Trophoblast cell (in vitro differentiated cells and primary cell): ENCODE data around the gene C10orf90.

Experiments
- DNase-seq, 2 donors: peaks; one replicate each; pipeline ENCODE4 v3.0.0-alpha.2; 2016
- H2AFZ ChIP-seq: 2 replicates; pipeline ENCODE4 v1.6.1; 2013; ENCODE audit warnings: low read length, moderate library complexity, mild to moderate bottlenecking; ENCODE audit not compliant: insufficient read depth, poor library complexity
- H2AK5ac ChIP-seq: 2 replicates; pipeline ENCODE4 v1.6.1; 2013; ENCODE audit warnings: mild to moderate bottlenecking, low read length
- H2BK120ac ChIP-seq: 2 replicates; pipeline ENCODE4 v1.6.1; 2013; ENCODE audit warnings: low read length, mild to moderate bottlenecking, moderate library complexity; ENCODE audit not compliant: insufficient read depth, poor library complexity
- H2BK12ac ChIP-seq: 2 replicates; pipeline ENCODE4 v1.6.1; 2013; ENCODE audit warnings: mild to moderate bottlenecking, low read length, moderate library complexity
- H2BK5ac ChIP-seq: 2 replicates; pipeline ENCODE4 v1.6.1; 2013; ENCODE audit warnings: low read length, low read depth, moderate library complexity, mild to moderate bottlenecking; ENCODE audit not compliant: poor library complexity
- H3K14ac ChIP-seq: 2 replicates; pipeline ENCODE4 v1.6.1; 2013; ENCODE audit warnings: mild to moderate bottlenecking, low read length
- H3K18ac ChIP-seq: 2 replicates; pipeline ENCODE4 v1.6.1; 2013; ENCODE audit warnings: mild to moderate bottlenecking, low read length
- H3K23ac ChIP-seq: 2 replicates; pipeline ENCODE4 v1.6.1; 2013; ENCODE audit warnings: low read length
- H3K27ac ChIP-seq: 2 replicates; pipeline ENCODE4 v1.5.1; 2013; ENCODE audit warnings: low read depth, mild to moderate bottlenecking, inconsistent platforms, low read length, moderate library complexity
- H3K27me3 ChIP-seq: 2 replicates; pipeline ENCODE4 v1.6.1; 2013; ENCODE audit warnings: inconsistent platforms, mild to moderate bottlenecking, low read length, moderate library complexity; ENCODE audit not compliant: insufficient read depth
- H3K36me3 ChIP-seq, 2 experiments: 1 replicate in 1 of 2; 2 replicates in 1 of 2; pipeline ENCODE4 v1.6.1; 2013; ENCODE audit warnings: low read length in 2 of 2, mild to moderate bottlenecking in 2 of 2, moderate library complexity in 1 of 2; ENCODE audit not compliant: insufficient read depth in 2 of 2, control insufficient read depth in 1 of 2
- H3K4ac ChIP-seq: 2 replicates; pipeline ENCODE4 v1.6.1; 2013; ENCODE audit warnings: low read depth, mild to moderate bottlenecking, low read length, moderate library complexity
- H3K4me1 ChIP-seq, 2 experiments: 1 replicate in 1 of 2; 2 replicates in 1 of 2; pipeline ENCODE4 v1.6.1; 2013; ENCODE audit warnings: low read length in 2 of 2, mild to moderate bottlenecking in 2 of 2, moderate library complexity in 1 of 2; ENCODE audit not compliant: insufficient read depth in 2 of 2, control insufficient read depth in 1 of 2
- H3K4me2 ChIP-seq: 2 replicates; pipeline ENCODE4 v1.6.1; 2013; ENCODE audit warnings: inconsistent platforms, mild to moderate bottlenecking, low read length, moderate library complexity
- H3K4me3 ChIP-seq: 2 replicates; pipeline ENCODE4 v1.5.1; 2013; ENCODE audit warnings: mild to moderate bottlenecking, low read depth, low read length, inconsistent platforms
- H3K79me1 ChIP-seq: one replicate; pipeline ENCODE4 v1.6.1; 2013; ENCODE audit warnings: low read length
- H3K79me2 ChIP-seq: 2 replicates; pipeline ENCODE4 v1.6.1; 2013; ENCODE audit warnings: low read length, mild to moderate bottlenecking; ENCODE audit not compliant: control insufficient read depth, insufficient read depth, poor library complexity
- H3K9ac ChIP-seq: 2 replicates; pipeline ENCODE4 v1.6.1; 2013; ENCODE audit warnings: mild to moderate bottlenecking, low read length
- H3K9me3 ChIP-seq: 2 replicates; pipeline ENCODE4 v1.6.1; 2013; ENCODE audit warnings: low read depth, mild to moderate bottlenecking, control low read depth, inconsistent platforms, low read length; ENCODE audit not compliant: insufficient read depth
- H4K12ac ChIP-seq: 2 replicates; pipeline ENCODE4 v1.6.1; 2013; ENCODE audit warnings: low read depth, mild to moderate bottlenecking, low read length, moderate library complexity
- H4K8ac ChIP-seq: 2 replicates; pipeline ENCODE4 v1.6.1; 2013; ENCODE audit warnings: low read depth, mild to moderate bottlenecking, low read length, moderate library complexity
- H4K91ac ChIP-seq: one replicate; pipeline ENCODE4 v1.6.1; 2013; ENCODE audit warnings: low read depth, mild to moderate bottlenecking, low read length, moderate library complexity
- WGBS: extraction: QIAGEN DNeasy Blood & Tissue Kit; methylation state at CpG from one replicate; pipeline ENCODE4 v1.1.7; 2013; ENCODE audit warnings: missing lambda C conversion rate; ENCODE audit not compliant: insufficient read length, insufficient coverage; ENCODE audit errors: extremely low coverage; 5-methylcytosine and 5-hydroxymethylcytosine counted together

C10orf90 gene

DNA sequence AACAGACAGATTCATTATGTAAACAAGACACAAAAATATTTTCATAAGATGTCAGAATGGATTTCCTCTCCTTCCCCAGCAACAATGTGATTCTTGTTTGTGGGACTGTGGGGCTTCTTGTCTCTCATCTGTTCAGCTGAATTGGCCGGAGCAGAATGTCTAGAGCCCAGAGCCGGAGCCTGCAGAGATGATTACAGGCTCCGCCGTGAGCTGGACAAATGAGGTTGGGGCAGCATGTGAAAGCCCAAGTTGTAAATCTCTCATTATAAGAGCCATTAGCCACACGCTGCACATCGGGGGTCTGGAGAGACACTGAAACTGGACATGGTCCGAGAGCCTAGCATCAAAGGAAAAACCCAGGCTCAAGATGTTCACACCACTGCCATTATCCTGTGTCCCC lies 145.2 kb downstream of the C10orf90 start:
- H3K27me3 ChIP-seq: no peaks in the 10 kb centered on the region
- peaks cover 0 to 3% of the 10 kb centered on the region in 2 experiments for H3K4me1 ChIP-seq
- no CpG with 5 or more reads among the region's 7 CpGs for WGBS
- no peaks in the 10 kb centered on the region for H3K79me1 ChIP-seq
- H3K14ac ChIP-seq: no peak overlapping the region
- no peak overlapping the region for H2BK120ac ChIP-seq
- H2AFZ ChIP-seq: no peak overlapping the region
- no peak overlapping the region for H3K4me2 ChIP-seq
- H2BK5ac ChIP-seq: no peak overlapping the region
- H3K79me2 ChIP-seq: no peaks in the 10 kb centered on the region
- no peak overlapping the region for H2AK5ac ChIP-seq
- no peak overlapping the region for H3K27ac ChIP-seq
- no peak overlapping the region for H4K12ac ChIP-seq
- no peak overlapping the region for H4K8ac ChIP-seq
- H3K9me3 ChIP-seq: no peaks in the 10 kb centered on the region
- no peak overlapping the region for H3K4ac ChIP-seq
- no peak overlapping the region for H3K18ac ChIP-seq
- H4K91ac ChIP-seq: no peak overlapping the region
- H3K4me3 ChIP-seq: no peak overlapping the region
- DNase-seq: no peak
- no peak overlapping the region for H2BK12ac ChIP-seq
- no peak overlapping the region for H3K9ac ChIP-seq
- H3K36me3 ChIP-seq: no peaks in the 10 kb centered on the region
- H3K23ac ChIP-seq: no peak overlapping the region

DNA sequence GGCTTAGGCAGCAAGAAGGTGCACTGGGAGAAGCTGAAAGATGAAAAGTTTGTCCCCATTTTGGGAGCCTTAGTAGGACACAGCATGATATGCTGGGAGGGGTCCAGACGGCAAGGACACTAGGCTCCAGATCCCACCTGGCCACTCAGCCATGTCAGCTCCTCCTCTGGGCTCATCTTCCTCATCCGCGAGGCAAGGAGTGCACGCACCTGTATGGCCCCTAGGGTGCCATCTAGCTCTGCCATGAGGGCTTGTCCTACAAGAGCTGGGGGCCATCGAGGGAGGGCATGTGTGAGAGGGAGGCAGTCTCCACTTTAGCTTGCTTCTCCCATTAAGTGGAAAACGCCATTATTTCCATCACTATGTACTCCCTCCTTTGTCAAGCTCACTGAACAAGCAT lies 146.0 kb downstream of the C10orf90 start:
- Histone ChIP-seq H2AFZ (no peak overlapping the region), H3K4me3 (no peak overlapping the region), H3K79me2 (no peaks in the 10 kb centered on the region), H3K79me1 (no peaks in the 10 kb centered on the region), H3K36me3 (no peaks in the 10 kb centered on the region), H3K27me3 (no peaks in the 10 kb centered on the region), H3K14ac (no peak overlapping the region), H3K9me3 (no peaks in the 10 kb centered on the region), H3K18ac (no peak overlapping the region), H3K4me1 (peaks cover 3% of the 10 kb centered on the region in 2 experiments), H3K4ac (no peak overlapping the region), H3K27ac (no peak overlapping the region), H2BK12ac (no peak overlapping the region), H2AK5ac (no peak overlapping the region), H2BK120ac (no peak overlapping the region), H3K4me2 (no peak overlapping the region), H4K12ac (no peak overlapping the region), H4K91ac (no peak overlapping the region), H3K9ac (no peak overlapping the region), H2BK5ac (no peak overlapping the region), H3K23ac (no peak overlapping the region), H4K8ac (no peak overlapping the region)
- WGBS: no CpG with 5 or more reads among the region's 6 CpGs
- DNase-seq: no peak

DNA sequence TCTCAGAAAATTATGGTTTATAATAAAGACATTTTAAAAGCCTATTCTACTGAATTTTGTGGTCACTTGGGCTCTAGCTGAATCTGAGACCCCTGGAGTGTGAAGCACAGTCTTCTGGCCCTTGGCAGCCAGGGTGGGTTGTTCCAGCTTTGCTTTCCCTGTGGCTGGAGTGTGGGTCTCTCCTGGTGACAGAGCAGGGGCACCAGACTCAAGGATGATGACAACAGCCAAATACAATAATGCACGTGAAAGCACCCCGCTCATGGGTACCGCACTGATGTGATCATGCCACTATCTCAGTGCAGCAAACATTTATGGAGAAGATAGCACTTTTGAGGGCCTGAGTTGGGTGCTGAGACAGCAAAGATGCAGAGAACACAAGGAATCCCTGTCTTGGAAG lies 147.4 kb downstream of the C10orf90 start:
- Histone ChIP-seq H3K79me1 (no peaks in the 10 kb centered on the region), H3K79me2 (no peaks in the 10 kb centered on the region), H3K14ac (no peak overlapping the region), H3K9ac (no peak overlapping the region), H3K18ac (no peak overlapping the region), H4K8ac (no peak overlapping the region), H4K12ac (no peak overlapping the region), H3K4me3 (no peak overlapping the region), H3K23ac (no peak overlapping the region), H3K4me1 (peaks cover 0 to 6% of the 10 kb centered on the region in 2 experiments), H3K4ac (no peak overlapping the region), H2AK5ac (no peak overlapping the region), H3K36me3 (no peaks in the 10 kb centered on the region), H3K27me3 (no peaks in the 10 kb centered on the region), H3K9me3 (no peaks in the 10 kb centered on the region), H2BK5ac (no peak overlapping the region), H3K4me2 (no peak overlapping the region), H4K91ac (no peak overlapping the region), H2BK120ac (no peak overlapping the region), H2AFZ (no peak overlapping the region), H3K27ac (no peak overlapping the region), H2BK12ac (no peak overlapping the region)
- no peak for DNase-seq
- no CpG with 5 or more reads among the region's 3 CpGs for WGBS

DNA sequence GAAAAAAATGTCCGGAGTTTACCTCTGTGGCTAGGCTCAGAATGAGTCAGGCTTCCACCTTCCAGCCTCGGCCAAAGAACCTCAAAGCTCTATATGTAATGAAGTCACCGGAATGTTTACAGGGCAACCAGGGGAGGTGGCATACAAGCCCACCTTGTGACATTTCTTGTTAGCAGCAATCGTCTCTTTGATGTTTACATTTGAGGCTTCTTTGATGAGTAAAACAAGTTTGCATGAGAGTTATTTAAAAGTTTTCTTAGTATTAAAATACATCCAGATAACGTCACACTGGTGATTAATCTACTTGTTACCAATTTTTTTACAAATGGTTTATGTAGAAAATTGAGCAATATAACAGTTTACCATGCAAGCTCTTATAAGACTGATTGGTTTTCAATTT lies 149.1 kb downstream of the C10orf90 start:
- Histone ChIP-seq H3K4me3 (no peak overlapping the region), H3K36me3 (no peaks in the 10 kb centered on the region), H3K9me3 (no peaks in the 10 kb centered on the region), H4K91ac (no peak overlapping the region), H3K27ac (no peak overlapping the region), H3K79me1 (no peaks in the 10 kb centered on the region), H2AFZ (no peak overlapping the region), H3K14ac (no peak overlapping the region), H3K9ac (no peak overlapping the region), H3K18ac (no peak overlapping the region), H2BK12ac (no peak overlapping the region), H3K23ac (no peak overlapping the region), H2BK120ac (no peak overlapping the region), H3K4ac (no peak overlapping the region), H3K4me1 (peaks cover 0 to 7% of the 10 kb centered on the region in 2 experiments), H4K12ac (no peak overlapping the region), H3K79me2 (no peaks in the 10 kb centered on the region), H2AK5ac (no peak overlapping the region), H4K8ac (no peak overlapping the region), H3K4me2 (no peak overlapping the region), H2BK5ac (no peak overlapping the region), H3K27me3 (no peaks in the 10 kb centered on the region)
- no peak for DNase-seq
- no CpG with 5 or more reads among the region's 5 CpGs for WGBS
